ENCODE data around the gene MINDY4.

MINDY4 gene

GRCh38 chr7:30775992-30776391, 4.8 kb downstream of the MINDY4 start:
- DNase-seq (ENCODE audit: low spot score) = no peak

DNA sequence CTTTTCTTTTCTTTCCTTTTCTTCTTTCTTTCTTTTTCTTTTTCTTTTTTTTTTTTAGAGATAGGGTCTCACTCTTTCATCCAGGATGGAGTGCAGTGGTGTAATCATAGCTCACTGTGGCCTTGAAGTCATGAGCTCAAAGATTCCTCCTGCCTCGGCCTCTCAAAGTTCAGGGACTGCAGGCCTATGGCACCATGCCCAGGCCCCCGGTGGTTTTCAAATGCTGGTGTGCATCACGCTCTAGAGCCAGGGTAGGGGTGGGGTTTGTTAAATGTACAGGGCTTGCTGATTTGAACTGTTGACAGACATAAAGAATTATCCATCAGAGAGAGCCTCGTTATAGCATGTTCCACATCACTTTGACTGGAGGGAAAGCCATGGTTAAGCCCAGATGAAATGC, 5.8 kb downstream of the MINDY4 start:
- no peak for DNase-seq (ENCODE audit: low spot score)

DNA sequence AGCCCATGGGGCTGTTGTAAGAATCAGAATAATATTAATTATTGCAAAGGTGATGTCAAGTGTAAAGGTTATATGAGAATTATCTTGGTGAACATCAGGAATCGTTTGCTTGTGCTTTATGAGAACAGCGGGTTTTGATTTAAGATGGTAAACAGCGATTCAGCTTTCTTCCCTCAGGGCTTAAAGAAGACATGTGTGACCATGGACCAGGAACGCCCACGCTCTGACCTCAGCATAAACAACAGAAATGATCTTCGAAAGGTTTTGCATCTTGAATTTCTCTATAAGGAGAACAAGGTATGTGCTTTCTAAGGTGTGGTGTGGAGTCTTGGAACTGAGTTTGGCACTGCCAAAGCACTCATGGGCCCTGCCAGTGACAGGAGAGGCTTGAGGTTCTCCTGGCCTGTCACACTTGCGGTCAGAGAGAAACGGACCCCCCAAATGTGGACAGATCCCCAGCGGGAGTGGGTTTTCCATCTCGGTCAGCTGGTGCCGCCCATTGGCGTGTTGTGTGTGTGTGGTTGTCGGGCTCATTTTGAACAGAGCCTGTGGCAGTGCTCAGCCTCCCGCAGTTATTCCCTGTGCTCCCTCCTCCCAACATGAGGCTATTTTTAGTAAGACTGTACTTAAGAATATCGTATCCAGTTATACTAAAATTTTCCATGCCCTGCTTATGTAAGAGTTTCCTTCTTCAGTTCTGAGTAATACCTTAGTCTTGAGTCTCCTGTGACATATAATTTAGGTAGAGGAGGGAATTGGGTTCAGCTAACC, 7.2 kb downstream of the MINDY4 start:
- no peak for DNase-seq (ENCODE audit: low spot score)

DNA sequence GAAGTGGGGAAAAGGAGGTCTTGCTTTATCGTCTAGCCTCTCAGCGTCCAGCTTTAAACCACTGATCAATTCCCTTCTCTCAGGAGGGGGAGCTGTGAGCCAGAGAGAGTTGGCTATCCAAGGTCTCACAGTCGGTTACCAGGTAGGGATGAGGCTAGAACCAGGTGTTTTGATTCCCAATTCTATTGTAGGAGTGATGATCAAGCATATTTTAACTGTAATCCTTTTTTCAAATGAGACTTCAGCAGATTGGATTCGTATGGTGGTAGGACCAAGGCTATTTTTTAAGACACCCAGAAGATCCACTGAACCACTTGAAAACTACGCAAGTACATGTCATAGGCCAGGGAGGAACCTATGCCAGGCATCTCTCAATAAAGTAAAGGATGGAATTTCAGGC, 8.4 kb downstream of the MINDY4 start:
- DNase-seq (ENCODE audit: low spot score) = no peak

DNA sequence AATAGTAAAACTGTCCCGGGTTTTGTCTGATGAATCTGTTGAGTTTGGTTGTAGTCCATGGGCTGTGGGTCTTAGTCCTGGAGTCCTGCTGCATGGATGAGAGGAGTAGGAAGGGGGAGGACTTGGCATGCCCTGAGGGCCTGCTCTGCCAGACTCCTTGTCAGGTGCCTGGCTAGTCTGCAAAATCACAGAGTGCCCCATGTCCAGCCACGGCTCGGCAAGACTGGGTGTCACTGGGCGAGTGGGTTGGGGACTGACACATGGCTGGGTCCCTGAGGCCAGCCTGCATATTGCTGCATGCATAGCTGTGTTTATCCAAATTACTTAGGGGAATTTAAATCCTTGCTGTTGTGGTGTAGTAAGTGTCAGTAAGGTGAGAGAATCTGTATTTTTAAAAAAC, 9.7 kb downstream of the MINDY4 start:
- DNase-seq (ENCODE audit: low spot score) = no peak

DNA sequence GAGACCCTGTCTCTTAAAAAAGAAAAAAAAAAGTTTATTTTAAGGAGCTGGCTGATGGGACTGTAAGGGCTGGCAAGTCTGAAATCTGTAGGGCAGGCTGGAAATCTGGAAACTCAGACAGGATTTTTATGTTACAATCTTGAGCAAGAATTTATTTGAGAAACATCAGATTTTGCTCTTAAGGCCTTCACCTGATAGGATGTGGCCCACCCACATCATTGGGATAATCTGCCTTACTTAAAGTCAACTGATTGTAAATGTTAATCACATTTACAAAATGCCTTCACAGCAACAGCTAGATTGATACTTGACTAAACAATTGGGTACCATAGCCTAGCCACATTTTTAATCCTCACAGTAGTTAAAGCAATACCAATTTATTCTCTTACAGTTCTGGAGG, 11.5 kb downstream of the MINDY4 start:
- DNase-seq (ENCODE audit: low spot score) = no peak

- no peak for DNase-seq (ENCODE audit: low spot score)
Observed at GRCh38 chr7:30785786-30786185, 14.6 kb downstream of the MINDY4 start.

DNA sequence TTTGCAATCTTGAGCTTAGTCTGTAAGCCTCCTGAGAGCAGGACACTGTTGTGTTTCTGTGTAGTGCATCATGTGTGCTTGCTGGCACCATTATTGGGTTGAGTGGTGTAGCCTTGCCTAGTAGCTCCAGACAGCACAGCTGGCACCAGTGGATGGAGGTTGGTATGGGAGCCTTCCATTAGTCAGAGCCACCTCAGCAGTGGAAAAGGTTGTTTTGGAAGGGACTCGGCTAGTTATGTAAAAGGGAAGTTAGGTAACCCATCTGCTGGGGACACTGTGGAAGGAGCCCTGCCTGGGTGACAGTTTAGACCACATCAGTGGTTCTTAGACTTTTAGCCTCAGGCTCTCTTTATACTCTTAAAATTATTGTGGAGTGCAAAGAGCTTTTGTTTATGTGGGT, 16.3 kb downstream of the MINDY4 start:
- no peak for DNase-seq (ENCODE audit: low spot score)

DNA sequence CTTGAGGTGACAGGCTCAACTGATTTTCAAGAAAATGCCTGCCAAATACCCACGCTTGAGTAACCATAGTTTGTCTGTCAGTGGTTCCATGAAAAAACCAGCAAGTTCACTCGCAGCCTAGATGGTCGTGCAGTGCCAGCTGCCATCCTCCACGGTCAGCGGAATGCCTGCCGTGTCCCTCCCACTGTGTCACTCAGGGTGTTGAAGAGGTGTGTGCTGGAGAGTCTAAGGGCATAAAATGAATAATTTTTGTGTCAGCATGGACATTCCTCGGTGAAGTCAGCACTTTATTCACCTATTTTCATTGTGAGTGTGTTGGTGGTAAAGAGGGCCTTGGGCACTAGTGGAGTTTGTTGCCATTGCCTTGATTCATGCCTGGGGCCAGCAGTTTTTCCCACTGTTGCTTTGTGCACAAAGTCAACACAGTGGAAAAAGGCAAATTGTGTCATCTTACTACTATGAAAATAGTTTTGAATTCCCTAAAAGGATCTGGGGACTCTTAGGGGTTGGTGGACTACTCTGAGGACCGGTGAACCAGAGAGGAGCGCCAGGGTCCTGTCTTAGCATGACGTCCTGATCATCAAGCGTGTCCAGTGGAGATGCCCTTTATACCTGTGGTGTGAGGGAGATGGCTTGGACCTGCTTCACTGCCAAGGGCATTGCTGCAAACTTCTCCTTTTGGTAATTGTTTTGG, 17.6 kb downstream of the MINDY4 start:
- DNase-seq (ENCODE audit: low spot score) = no peak

DNA sequence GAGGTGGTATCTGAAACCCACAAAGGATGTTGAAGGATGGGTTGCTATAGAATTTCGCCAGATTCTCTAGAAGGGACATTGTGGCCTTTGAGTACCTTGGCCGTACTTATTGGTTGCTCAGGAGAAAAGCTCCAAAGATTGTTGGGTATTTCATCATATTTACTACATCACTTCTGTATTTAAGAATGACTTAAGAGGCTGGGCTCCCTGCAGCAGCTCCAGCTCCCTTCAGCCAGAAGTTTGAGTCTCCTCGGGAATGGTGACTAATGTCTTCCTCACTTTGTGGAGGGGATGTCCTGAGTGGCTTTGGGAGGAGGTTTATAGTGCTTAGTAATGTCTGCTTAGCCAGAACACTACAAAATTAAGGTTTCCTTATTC, 18.1 kb downstream of the MINDY4 start:
- no peak for DNase-seq (ENCODE audit: low spot score)

GRCh38 chr7:30790356-30790755, 19.1 kb downstream of the MINDY4 start:
- no peak for DNase-seq (ENCODE audit: low spot score)

DNA sequence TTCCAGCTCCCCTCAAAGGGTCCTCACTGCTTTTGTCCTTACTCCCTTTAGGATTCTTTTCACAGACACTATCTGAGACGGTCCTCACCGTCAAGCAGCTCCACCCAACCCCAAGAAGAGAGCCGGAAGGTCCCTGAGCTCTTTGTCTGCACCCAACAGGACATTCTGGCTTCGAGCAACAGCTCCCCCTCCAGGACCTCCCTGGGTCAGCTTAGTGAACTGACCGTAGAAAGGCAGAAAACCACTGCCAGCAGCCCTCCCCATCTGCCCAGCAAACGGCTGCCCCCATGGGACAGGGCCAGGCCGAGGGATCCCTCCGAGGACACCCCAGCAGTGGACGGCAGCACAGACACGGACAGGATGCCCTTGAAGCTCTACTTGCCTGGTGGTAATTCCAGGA, 19.9 kb downstream of the MINDY4 start:
- no peak for DNase-seq (ENCODE audit: low spot score)

DNA sequence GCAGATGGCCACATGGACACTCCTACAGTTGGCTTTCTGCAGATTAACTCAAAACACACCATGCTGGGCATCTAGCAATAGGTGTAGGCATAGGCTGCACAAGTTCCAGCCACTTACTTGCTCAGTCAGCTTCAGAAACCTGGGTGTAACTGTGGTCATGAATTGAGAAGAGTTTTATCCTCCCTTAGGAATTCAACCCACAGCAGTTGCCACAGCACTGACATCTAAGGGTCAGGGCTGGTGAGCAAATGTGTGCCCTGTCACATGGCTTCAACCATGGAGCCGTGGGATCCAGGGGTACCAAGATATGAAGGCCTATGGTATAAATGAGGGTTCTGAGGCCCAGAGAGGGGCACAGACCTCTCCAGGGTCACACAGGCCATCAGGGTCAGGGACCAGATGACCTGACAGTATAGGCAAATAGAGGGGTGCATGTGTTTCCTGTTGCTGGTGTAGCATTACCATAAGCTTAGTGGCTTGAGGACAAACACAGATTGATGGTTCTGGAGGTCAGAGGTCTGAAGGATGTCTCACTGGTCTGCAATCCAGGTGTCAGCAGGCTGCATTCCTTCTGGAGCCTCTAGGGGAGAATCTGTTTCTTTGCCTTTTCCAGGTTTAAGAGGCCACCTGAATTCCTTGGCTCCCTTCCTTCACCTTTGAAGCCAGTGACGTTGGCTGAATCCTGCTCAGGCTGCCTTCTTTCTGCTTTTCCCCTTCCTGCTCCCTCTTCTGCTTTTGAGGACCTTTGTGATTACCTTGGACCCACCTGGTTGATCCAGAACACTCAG, 24.1 kb downstream of the MINDY4 start:
- DNase-seq (ENCODE audit: low spot score) = no peak

DNA sequence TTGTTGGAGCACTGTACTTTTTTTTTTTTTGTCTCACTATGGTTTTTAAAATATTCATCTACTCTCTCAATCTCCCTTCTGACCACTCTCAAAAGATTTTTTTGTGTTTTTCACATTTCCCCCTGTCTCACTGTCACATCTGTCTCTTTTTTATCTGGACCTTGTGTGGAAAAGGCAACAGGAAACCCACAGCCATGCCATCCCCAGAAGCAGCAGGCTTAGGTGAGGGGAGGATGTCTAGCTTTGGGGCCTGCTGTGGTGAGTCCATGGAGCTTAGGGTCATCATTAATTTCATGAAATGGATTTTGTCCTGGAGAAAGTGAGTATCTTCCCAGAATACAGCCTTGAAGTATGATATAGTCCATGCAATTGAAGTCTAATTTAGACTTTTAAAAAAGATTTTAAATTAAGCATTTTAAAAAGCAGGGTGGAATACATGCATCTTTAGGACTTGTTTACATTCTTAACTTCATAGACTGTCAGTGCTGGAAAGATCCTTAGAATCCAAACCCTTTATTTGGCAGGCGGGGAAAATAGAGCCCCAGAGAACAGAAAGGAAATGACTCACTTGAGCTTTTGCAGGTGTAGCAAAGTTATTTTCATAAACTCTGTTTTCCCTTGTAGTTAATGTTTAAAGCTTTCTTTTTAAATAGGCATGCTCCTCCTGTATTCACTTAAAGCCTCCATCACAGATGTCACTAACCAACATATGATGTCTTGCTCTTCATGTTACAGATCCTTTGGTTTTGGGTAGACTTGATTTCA, 25.1 kb downstream of the MINDY4 start:
- no peak for DNase-seq (ENCODE audit: low spot score)

- DNase-seq (ENCODE audit: low spot score) = no peak
Observed at GRCh38 chr7:30797176-30798040, 26.2 kb downstream of the MINDY4 start.

DNA sequence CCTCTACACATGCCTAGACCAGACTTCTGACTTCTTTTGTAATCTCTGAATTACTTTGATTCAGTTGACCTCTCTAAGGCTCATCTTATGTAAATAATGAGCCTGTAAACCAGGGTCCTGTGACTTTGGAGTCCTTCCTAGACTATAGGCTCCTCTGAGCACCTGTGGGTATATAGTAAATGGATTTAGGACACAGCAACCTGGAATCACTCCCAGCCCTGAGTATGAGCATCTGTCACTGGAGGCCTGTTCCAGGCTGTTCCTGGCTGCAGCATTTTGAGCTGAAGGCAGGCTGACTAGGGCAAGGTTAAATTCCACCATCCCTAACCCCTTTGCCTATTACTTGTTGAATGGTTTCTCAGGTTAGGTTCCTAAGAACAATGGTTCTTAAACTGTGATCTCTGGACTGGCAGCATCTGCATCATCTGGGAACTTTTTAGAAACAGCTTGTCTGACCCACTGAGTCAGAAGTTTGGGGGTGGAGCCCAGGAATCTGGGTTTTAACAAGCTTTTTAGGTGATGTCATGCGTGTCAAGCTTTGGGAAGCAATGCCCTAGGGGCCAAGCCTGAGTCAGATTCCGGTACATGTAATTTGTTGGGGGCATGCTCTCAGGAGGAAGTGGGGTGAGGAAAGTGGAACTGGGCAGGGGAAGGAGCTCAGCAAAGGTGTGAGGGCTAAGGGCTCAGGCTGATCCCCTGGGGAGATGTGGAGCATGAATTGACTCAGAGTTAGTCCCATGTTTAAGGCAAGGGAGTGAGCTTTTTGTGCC, 28.2 kb downstream of the MINDY4 start:
- DNase-seq (ENCODE audit: low spot score) = no peak

DNA sequence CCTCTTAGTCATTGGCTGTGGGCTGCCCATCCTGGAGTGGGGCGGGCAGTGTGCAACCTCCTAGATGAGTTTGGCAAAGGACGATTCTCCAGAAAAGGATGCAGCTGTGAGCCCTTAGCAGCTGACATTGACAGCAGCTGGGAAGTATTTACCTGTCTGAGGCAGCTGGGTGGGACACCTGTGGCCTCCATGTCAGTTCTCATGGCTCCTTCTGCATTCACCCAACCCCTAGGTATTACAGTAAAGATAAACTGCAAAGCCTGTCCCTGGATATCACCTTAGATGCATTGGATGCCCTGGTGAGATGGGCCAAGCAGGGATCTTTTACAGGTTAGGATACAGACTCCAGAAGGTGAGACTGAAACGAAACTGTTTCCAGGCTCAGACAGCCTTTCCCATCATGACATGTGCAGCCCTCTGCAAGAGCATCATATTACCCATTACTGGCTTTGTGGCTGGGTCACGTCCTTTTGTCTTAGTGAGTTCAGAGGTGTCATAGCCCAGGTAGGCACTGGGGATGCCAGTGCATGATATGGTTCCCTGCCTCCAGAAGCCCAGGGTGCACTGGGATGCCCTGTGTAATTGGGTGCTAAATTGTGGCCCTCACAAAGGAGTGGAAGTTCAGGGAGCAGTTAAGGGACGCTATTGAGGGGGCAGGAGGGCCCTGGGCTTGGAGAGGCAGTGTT, 28.9 kb downstream of the MINDY4 start:
- no peak for DNase-seq (ENCODE audit: low spot score)

- peak; percentile 84 for DNase-seq (ENCODE audit: low spot score)
Observed at GRCh38 chr7:30800785-30801252, 29.6 kb downstream of the MINDY4 start.

- DNase-seq (ENCODE audit: low spot score) = no peak
Observed at GRCh38 chr7:30802812-30803211, 31.6 kb downstream of the MINDY4 start.
